ENCODE results near the gene TMEM52.

Gene TMEM52

GRCh38 chr1:1872329-1872994, 46.6 kb downstream of the TMEM52 start:
- no peak for DNase-seq (ENCODE audit: low read depth)

DNA sequence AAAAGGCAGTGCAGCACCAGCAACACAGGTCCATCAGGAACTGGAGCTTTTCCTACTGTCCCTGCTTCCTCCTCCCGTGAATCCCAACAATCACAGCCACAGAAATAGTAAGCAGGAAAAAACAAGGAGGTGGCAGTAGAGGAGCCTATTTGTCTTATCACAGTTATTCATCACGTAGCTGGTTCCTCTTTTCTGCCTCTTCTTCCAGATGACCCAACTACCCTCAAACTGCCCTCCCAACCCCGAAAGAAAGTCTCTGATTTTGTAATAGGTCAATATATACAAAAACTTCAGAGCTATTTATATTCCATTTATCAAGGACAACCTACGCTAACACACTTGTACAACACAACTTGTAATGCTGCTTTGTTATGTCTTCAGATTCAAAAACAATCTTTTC, 49.6 kb downstream of the TMEM52 start:
- DNase-seq (ENCODE audit: low read depth), result no peak

Measured in stimulated activated CD8-positive, alpha-beta memory T cell treated with anti-CD3 and anti-CD28 coated beads, Interleukin-12 subunit alpha, Interleukin-12 subunit beta, amount 100 ng/mL, for 4 hours (primary cell).